SK-MEL-5 (cell line): ENCODE measurements around the gene DEUP1. TPM values are rescaled to one million over a fixed set of nuclear protein-coding genes. Genes with fewer than 3 reads are reported as not detected.

Experiments
- DNase-seq: peaks from one replicate; pipeline ENCODE4 v3.0.0-alpha.2; 2016; ENCODE audit warnings: low read depth, low spot score
- in situ Hi-C: cut with HindIII; loops from 2 replicates; pipeline ENCODE4 v1.10.0; 2016; ENCODE audit warnings: low sequenced_read_pairs, high pct_unique_total_duplicates, low pct_unique_long_range_greater_than_20kb
- total RNA-seq: library from RNA; depleted of rRNA; stranded (reverse); fragments of >200 nt; shearing (Covaris generic); gene quantifications from 2 replicates; pipeline ENCODE4 v1.2.3, GENCODE V29; 2014

The DEUP1 gene
- total RNA-seq, 1 experiment from 2014 or later: not detected

GRCh38 chr11:93329936-93330445, 551 bp upstream of the DEUP1 start:
- in situ Hi-C loops: no loop called here
- no peak for DNase-seq

GRCh38 chr11:93340223-93340622, 9.7 kb downstream of the DEUP1 start:
- DNase-seq: no peak
- in situ Hi-C loops: no loop called here

- DNase-seq: no peak
- in situ Hi-C loops: no loop called here
Observed at GRCh38 chr11:93344855-93345333, 14.4 kb downstream of the DEUP1 start.

GRCh38 chr11:93348930-93349329, 18.4 kb downstream of the DEUP1 start:
- in situ Hi-C loops: no loop called here

GRCh38 chr11:93350835-93351234, 20.3 kb downstream of the DEUP1 start:
- no peak for DNase-seq
- in situ Hi-C loops: no loop called here

More at GRCh38 chr11:93348930-93349329, 18.4 kb downstream of the DEUP1 start:
- no peak for DNase-seq

- no peak for DNase-seq
- in situ Hi-C loops: no loop called here
Observed at GRCh38 chr11:93359396-93359795, 28.9 kb downstream of the DEUP1 start.

GRCh38 chr11:93361435-93361834, 30.9 kb downstream of the DEUP1 start:
- no peak for DNase-seq
- in situ Hi-C loops: no loop called here

GRCh38 chr11:93368022-93368421, 37.5 kb downstream of the DEUP1 start:
- in situ Hi-C loops: no loop called here
- DNase-seq: no peak

- DNase-seq: no peak
- in situ Hi-C loops: no loop called here
Observed at GRCh38 chr11:93370260-93370659, 39.7 kb downstream of the DEUP1 start.

GRCh38 chr11:93389737-93390136, 59.2 kb downstream of the DEUP1 start:
- in situ Hi-C loops: no loop called here
- no peak for DNase-seq

- in situ Hi-C loops: no loop called here
Observed at GRCh38 chr11:93392867-93393266, 62.3 kb downstream of the DEUP1 start.

GRCh38 chr11:93393386-93393785, 62.8 kb downstream of the DEUP1 start:
- in situ Hi-C loops: no loop called here
- no peak for DNase-seq

More at GRCh38 chr11:93392867-93393266, 62.3 kb downstream of the DEUP1 start:
- DNase-seq: no peak

GRCh38 chr11:93394488-93394887, 63.9 kb downstream of the DEUP1 start:
- in situ Hi-C loops: no loop called here
- DNase-seq: no peak

GRCh38 chr11:93396316-93396715, 65.8 kb downstream of the DEUP1 start:
- in situ Hi-C loops: no loop called here
- no peak for DNase-seq

- in situ Hi-C loops: no loop called here
- DNase-seq: no peak
Observed at GRCh38 chr11:93403930-93404329, 73.4 kb downstream of the DEUP1 start.

GRCh38 chr11:93407777-93408401, 77.3 kb downstream of the DEUP1 start:
- no peak for DNase-seq
- in situ Hi-C loops: no loop called here

- no peak for DNase-seq
- in situ Hi-C loops: no loop called here
Observed at GRCh38 chr11:93410441-93410840, 79.9 kb downstream of the DEUP1 start.

GRCh38 chr11:93411705-93412104, 81.2 kb downstream of the DEUP1 start:
- DNase-seq: no peak
- in situ Hi-C loops: no loop called here

- in situ Hi-C loops: no loop called here
- DNase-seq: no peak
Observed at GRCh38 chr11:93432247-93432646, 101.7 kb downstream of the DEUP1 start.
